ENCODE results near the gene FBLN2. TPM values are rescaled to one million over a fixed set of nuclear protein-coding genes. Genes with fewer than 3 reads are reported as not detected.

The FBLN2 gene
- total RNA-seq, 1 donor from 2014 or later = 5.8 TPM

DNA sequence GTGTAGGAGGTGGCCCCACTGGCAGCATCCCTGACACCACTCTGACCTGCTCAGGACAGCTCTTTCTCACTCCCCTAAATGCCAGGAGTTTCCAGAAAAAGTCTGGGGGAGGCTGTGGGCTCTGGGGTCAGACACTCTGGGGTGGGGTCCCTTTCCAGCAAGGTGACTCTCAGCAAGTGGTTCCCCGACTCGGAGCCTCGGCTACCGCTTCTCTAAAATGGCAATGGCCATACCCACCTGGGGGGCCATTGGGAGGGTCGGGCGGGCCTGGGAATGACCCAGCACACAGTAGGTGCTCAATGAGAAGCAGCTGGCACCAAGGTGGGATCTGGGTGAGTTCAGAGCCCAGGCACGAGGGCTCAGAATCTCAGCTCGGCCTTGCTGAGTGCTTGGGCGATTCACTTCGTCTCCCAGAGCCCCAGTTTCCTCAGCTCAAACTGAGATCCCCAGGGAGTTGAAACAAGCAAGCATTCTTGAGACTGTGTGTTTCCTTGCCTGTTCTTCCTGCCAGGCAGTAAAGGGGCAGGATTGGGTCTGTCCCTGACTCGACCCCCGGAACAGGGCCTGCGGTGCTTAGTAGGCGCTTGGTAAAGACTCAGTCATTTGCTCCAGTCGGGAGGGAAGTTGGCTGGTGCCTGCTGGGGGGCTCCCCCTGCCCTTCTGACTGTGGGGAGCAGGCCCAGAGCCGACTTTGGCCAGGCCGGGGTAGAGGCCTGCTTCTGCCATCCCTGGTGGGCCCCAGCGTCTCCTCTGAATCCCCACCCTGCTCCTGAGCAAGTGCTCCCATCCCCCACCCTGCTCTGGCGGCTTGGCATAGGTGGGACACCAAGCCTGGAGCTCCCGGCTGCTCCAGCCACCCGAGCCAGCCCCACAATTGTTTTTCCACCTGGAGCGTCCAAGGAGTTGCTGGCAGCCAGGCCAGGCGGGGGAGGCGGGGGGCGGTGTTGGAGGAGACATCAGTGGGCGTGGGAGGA is 32.9 kb upstream of the FBLN2 start:
- DNase-seq (ENCODE audit: low spot score, unreplicated experiment) = no peak
- Mint-ChIP-seq H3K27ac (no peak overlapping the region), H3K4me3 (ENCODE audit: low read depth) (no peak overlapping the region), H3K9me3 (ENCODE audit: low read depth) (no peaks in the 10 kb centered on the region), H3K4me1 (ENCODE audit: low read depth) (no peaks in the 10 kb centered on the region), H3K36me3 (ENCODE audit: insufficient read depth) (no peaks in the 10 kb centered on the region), H3K27me3 (peaks cover 4% of the 10 kb centered on the region)
- TF ChIP-seq, protein P1, sequence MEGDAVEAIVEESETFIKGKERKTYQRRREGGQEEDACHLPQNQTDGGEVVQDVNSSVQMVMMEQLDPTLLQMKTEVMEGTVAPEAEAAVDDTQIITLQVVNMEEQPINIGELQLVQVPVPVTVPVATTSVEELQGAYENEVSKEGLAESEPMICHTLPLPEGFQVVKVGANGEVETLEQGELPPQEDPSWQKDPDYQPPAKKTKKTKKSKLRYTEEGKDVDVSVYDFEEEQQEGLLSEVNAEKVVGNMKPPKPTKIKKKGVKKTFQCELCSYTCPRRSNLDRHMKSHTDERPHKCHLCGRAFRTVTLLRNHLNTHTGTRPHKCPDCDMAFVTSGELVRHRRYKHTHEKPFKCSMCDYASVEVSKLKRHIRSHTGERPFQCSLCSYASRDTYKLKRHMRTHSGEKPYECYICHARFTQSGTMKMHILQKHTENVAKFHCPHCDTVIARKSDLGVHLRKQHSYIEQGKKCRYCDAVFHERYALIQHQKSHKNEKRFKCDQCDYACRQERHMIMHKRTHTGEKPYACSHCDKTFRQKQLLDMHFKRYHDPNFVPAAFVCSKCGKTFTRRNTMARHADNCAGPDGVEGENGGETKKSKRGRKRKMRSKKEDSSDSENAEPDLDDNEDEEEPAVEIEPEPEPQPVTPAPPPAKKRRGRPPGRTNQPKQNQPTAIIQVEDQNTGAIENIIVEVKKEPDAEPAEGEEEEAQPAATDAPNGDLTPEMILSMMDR (IDR thresholded peaks at IDR 0.05; ENCODE audit: unreplicated experiment) = no peak

DNA sequence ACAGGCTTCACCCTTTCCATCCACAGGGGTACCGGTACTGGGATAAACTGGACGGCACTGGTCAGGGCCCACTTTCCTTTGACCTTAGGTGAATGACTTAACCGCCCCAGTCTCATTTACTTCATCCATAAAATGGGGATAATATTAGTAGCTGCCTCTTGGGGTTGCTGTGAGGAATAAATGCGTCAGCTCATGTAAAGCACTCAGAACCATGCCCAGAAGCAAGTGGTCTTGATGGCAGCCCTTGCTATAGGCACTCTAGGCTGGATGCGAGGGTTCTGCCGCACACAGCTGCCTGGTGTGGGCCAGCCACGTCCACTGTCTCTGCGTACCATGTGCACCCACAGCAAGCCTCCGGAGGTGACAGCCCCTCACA is 32.2 kb upstream of the FBLN2 start:
- Mint-ChIP-seq H3K27ac (no peak overlapping the region), H3K4me1 (ENCODE audit: low read depth) (no peaks in the 10 kb centered on the region), H3K4me3 (ENCODE audit: low read depth) (no peak overlapping the region), H3K27me3 (peaks cover 4% of the 10 kb centered on the region), H3K36me3 (ENCODE audit: insufficient read depth) (peaks cover 1% of the 10 kb centered on the region), H3K9me3 (ENCODE audit: low read depth) (peaks cover 4% of the 10 kb centered on the region)
- no peak for DNase-seq (ENCODE audit: low spot score, unreplicated experiment)
- TF ChIP-seq, protein P1 (IDR thresholded peaks at IDR 0.05; ENCODE audit: unreplicated experiment) = no peak

DNA sequence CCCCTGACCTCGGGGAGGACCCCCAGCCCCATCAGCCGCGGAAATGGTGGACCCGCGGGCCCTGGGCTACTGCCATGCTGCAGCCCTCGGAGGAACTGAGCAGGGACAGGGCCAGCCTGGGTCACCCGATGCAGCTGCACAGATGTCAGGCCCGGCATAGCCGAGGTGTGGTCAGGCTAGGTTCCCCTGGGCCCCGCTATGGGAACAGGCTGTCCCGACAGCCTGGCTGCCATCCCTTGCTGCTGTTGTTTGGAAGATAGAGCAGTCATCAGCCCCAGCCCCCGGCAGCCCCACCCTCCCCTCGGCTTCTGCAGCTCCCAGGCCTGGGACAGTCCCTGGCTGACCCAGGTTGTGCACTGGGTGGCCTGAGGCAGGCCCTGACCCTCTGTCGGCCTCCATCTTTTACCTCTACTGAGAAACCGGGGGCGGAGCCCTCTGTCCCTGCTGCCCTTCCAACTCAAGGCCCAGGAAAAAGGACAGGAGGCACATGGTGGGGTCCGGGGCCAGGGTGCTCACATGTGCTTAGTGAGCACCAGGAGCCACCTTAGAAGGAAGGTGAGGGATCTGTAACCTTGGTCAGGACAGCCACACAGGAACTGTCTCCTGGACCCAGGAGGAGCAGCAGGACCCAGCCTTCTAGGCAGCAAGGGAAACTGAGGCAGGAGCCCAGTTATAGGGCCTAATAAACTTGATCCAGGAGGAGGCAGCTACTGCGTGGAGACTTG is 31.5 kb upstream of the FBLN2 start:
- TF ChIP-seq, protein P1 (IDR thresholded peaks at IDR 0.05; ENCODE audit: unreplicated experiment) = no peak
- no peaks in the 10 kb centered on the region for H3K4me1 Mint-ChIP-seq (ENCODE audit: low read depth)
- H3K27me3 Mint-ChIP-seq = peaks cover 4% of the 10 kb centered on the region
- peaks cover 1% of the 10 kb centered on the region for H3K36me3 Mint-ChIP-seq (ENCODE audit: insufficient read depth)
- H3K9me3 Mint-ChIP-seq (ENCODE audit: low read depth) = peaks cover 6% of the 10 kb centered on the region
- H3K27ac Mint-ChIP-seq = no peak overlapping the region
- no peak overlapping the region for H3K4me3 Mint-ChIP-seq (ENCODE audit: low read depth)
- no peak for DNase-seq (ENCODE audit: low spot score, unreplicated experiment)

DNA sequence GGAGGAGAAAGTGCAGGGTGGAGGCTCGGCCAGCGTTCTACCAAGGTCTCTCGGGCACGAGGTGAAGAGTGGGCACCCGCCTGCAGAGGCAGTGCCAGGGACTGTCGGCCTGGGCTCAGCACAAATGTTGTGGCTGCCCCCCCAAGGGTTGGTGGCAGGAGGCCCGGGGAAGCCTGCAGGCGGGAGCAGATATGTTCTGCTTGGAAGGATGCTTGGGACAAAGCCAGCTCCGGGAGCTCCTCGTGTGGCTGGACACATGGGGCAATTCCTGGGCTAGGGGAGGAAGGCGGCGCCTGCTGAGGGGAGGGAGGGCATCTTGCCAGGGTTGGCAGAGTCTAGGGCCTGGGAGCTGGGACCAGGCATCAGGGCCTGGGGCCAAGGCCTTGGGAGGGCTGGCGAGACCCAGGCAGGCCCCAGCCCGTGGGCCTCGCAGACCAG is 30.4 kb upstream of the FBLN2 start:
- no peaks in the 10 kb centered on the region for H3K4me1 Mint-ChIP-seq (ENCODE audit: low read depth)
- H3K9me3 Mint-ChIP-seq (ENCODE audit: low read depth) = peaks cover 6% of the 10 kb centered on the region
- peaks cover 4% of the 10 kb centered on the region for H3K27me3 Mint-ChIP-seq
- DNase-seq (ENCODE audit: low spot score, unreplicated experiment) = no peak
- no peak overlapping the region for H3K27ac Mint-ChIP-seq
- peaks cover 1% of the 10 kb centered on the region for H3K36me3 Mint-ChIP-seq (ENCODE audit: insufficient read depth)
- no peak overlapping the region for H3K4me3 Mint-ChIP-seq (ENCODE audit: low read depth)
- TF ChIP-seq, protein P1 (IDR thresholded peaks at IDR 0.05; ENCODE audit: unreplicated experiment) = no peak

DNA sequence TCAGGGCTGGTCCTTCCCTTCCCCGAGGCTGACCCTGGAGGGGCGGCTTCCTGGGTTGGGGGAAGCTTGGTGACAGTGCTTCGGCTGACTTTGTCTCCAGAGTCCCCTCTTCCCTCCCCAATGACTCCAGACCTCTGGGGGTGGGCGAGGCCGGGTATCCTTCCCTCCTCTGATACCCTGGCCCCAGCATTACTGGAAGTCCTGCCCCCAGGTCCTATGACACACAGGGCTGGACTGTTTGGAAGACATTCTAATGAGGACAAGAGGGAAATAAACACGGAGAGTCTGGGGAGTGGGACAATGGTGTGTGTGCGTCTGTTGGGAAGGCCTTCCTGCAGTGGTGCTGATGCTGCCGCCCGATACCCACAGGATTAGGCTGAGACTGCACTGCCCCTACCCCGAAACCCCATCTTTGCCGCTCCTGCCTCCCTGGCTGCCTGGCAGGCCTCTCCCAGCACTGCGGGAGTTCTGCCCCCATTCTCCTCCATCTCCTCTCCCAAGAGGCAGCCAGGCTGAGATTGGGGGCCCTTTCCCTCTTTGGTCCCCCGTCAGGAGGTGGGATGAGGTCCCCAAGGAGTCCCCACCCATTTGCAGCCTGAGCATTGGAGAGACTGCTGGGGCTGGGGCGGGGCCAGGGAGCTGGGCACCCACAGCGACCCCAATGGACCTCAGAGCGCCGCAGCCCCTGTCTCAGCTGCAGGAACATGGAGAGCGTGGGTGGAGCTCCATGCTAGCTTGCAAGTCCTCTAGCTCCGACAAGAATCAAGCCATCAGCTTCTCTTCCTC is 29.7 kb upstream of the FBLN2 start:
- TF ChIP-seq, protein P1 (IDR thresholded peaks at IDR 0.05; ENCODE audit: unreplicated experiment) = no peak

More for the DNA sequence above, 29.7 kb upstream of the FBLN2 start:
- no peak overlapping the region for H3K27ac Mint-ChIP-seq
- H3K27me3 Mint-ChIP-seq = peaks cover 4% of the 10 kb centered on the region
- no peaks in the 10 kb centered on the region for H3K4me1 Mint-ChIP-seq (ENCODE audit: low read depth)
- H3K9me3 Mint-ChIP-seq (ENCODE audit: low read depth) = peaks cover 6% of the 10 kb centered on the region
- DNase-seq (ENCODE audit: low spot score, unreplicated experiment) = no peak
- no peak overlapping the region for H3K4me3 Mint-ChIP-seq (ENCODE audit: low read depth)
- peaks cover 1% of the 10 kb centered on the region for H3K36me3 Mint-ChIP-seq (ENCODE audit: insufficient read depth)
